ENCODE data around the gene ABCF2.

The ABCF2 gene

DNA sequence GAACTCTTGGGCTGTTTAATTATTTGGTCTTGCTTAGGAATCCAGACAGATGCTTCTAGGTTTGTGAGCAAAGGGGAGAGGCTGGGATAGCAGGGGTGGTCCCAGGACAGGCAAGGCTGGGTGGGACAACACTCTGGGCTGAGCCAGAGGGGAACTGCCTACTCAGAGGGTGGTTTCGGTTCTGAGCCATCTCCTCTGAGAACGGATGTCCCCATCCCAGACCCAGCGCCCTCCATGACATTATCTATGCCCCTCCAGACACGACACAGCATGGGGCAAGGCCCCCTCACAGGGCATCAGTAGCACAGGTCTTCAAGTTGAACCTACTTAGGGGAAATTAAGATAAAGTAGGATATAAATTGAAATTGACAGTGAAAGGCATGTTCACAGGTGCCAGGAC, 47.1 kb downstream of the ABCF2 start:
- no peak overlapping the region for H3K4me2 ChIP-seq
- H3K9ac ChIP-seq = no peak overlapping the region
- peaks cover 0 to 5% (median 0%) of the 10 kb centered on the region in 11 experiments; a peak in 3 of 22 replicates for H4K20me1 ChIP-seq
- no peak for TF ChIP-seq Cebpa-rat (IDR thresholded peaks at IDR 0.05)
- peaks cover 0 to 2% (median 0%) of the 10 kb centered on the region in 11 experiments; a peak in 2 of 22 replicates for H3K9me3 ChIP-seq (replicated peaks in 1 of 11)
- H3K4me3 ChIP-seq = no peak overlapping the region
- no peak overlapping the region for H3K27ac ChIP-seq
- no peaks in the 10 kb centered on the region for H3K36me3 ChIP-seq
- no peaks in the 10 kb centered on the region; a peak in 2 of 22 replicates for H3K27me3 ChIP-seq
- H3K4me1 ChIP-seq = no peaks in the 10 kb centered on the region

DNA sequence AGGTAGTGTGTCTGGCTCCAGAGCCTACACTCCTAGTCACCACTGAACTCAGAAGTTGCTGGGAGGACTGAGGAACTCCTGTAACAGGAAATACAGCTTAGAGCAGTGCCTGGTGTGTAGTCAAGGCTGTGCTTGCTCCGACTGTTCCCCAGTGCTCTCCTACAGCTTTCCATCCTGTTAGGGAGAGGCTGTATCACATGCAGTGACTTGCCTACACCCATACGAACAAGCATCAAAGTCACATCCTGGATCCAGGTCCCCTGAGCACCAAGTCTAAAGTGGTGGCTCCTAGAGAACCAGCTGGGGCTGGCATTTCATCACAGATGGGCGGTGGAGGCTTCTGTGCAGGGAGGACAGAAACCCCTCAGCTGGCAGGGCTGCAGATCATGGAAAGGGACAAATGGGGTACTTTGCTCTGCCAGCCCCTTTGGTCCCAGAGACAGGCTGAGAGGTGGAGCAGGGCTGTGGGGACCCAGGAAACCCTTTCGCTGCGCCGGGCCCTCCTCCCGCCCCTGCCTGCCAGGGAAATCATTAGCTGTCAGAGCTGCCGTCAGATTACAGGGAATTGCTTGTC, 47.6 kb downstream of the ABCF2 start:
- Histone ChIP-seq H4K20me1 (peaks cover 0 to 5% (median 0%) of the 10 kb centered on the region in 11 experiments; a peak in 3 of 22 replicates), H3K4me2 (no peak overlapping the region), H3K4me1 (no peaks in the 10 kb centered on the region), H3K9me3 (replicated peaks in 1 of 11) (peaks cover 0 to 7% (median 5%) of the 10 kb centered on the region in 11 experiments; a peak in 18 of 22 replicates), H3K27me3 (no peaks in the 10 kb centered on the region; a peak in 2 of 22 replicates), H3K36me3 (no peaks in the 10 kb centered on the region), H3K4me3 (no peak overlapping the region), H3K27ac (no peak overlapping the region), H3K9ac (no peak overlapping the region)
- no peak for TF ChIP-seq Cebpa-rat (IDR thresholded peaks at IDR 0.05)

DNA sequence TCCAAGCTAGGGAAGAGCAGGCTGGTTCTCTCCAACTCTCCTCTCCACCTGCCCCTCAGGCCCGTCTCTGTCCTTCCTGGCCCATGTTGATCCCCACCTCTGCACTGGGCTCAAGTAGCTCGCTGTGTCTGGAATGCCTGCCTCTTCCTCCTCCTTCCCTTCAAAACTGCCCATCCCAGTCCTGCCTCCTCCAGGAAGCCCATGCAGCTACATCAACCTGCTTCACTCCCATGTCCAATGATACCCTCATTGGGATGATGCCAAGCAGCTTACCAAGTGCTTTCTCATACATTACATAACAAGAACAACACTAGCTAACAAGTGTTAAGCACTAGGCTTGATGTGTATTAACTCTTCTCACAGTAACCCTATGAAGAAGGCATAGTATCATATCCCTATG, 48.2 kb downstream of the ABCF2 start:
- Histone ChIP-seq H3K9me3 (replicated peaks in 1 of 11) (peaks cover 0 to 13% (median 10%) of the 10 kb centered on the region in 11 experiments; a peak in 19 of 22 replicates), H3K27me3 (no peaks in the 10 kb centered on the region; a peak in 2 of 22 replicates), H3K4me3 (no peak overlapping the region), H3K4me1 (no peaks in the 10 kb centered on the region), H3K27ac (no peak overlapping the region), H3K4me2 (no peak overlapping the region), H4K20me1 (peaks cover 0 to 5% (median 0%) of the 10 kb centered on the region in 11 experiments; a peak in 3 of 22 replicates), H3K36me3 (no peaks in the 10 kb centered on the region), H3K9ac (no peak overlapping the region)
- no peak for TF ChIP-seq Cebpa-rat (IDR thresholded peaks at IDR 0.05)

DNA sequence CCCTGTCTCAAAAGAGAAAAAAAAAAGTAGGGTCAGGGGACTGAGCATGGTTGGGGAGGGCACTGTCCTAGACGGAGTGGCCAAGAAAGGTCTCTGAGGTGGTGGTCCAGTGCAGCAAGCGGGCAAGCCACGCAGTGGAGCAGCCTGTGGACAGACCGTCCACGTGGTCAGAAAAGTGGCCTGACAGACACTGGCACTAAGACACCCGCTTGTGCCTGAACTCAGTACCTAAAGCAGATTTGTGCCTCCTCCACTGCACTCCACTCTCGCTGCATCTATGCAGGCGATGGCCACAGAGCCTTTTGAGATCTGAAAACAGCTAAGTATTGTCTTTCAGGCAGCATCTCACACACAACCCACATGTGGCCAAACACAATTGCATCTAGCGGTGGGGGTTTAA, 48.8 kb downstream of the ABCF2 start:
- Histone ChIP-seq H3K4me3 (no peak overlapping the region), H3K4me1 (no peaks in the 10 kb centered on the region), H3K9ac (no peak overlapping the region), H3K9me3 (replicated peaks in 1 of 11) (peaks cover 0 to 19% (median 16%) of the 10 kb centered on the region in 11 experiments; a peak in 20 of 22 replicates), H3K27ac (no peak overlapping the region), H3K4me2 (no peak overlapping the region), H3K36me3 (no peaks in the 10 kb centered on the region), H4K20me1 (peaks cover 0 to 5% (median 0%) of the 10 kb centered on the region in 11 experiments; a peak in 3 of 22 replicates), H3K27me3 (peaks cover 0 to 2% (median 0%) of the 10 kb centered on the region in 11 experiments; a peak in 2 of 22 replicates)
- TF ChIP-seq Cebpa-rat (IDR thresholded peaks at IDR 0.05) = no peak

DNA sequence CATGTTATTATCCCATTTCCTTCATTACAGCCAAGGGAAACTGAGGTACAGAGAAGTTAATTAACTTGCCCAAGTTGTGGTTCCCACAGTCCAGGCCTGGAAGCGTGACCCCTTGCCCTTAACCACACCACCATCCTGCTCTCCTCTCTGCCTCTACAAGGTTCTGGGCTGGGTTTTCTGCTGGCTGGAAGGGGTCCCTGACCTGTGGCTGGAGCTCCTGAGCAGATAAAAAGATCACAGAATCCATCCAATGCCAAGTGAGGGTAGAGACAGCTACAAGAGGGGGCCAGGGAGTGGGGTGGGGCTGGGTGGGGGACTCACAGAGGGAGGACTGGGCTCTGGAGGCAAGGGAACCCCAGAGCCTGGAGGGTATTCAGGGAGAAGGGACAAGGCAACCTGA, 49.7 kb downstream of the ABCF2 start:
- H4K20me1 ChIP-seq = peaks cover 0 to 5% (median 0%) of the 10 kb centered on the region in 11 experiments; a peak in 3 of 22 replicates
- TF ChIP-seq Cebpa-rat (IDR thresholded peaks at IDR 0.05) = no peak
- H3K9me3 ChIP-seq (replicated peaks in 1 of 11) = peaks cover 0 to 24% (median 21%) of the 10 kb centered on the region in 11 experiments; a peak in 20 of 22 replicates
- no peaks in the 10 kb centered on the region for H3K4me1 ChIP-seq
- H3K27me3 ChIP-seq = peaks cover 0 to 4% (median 1%) of the 10 kb centered on the region in 11 experiments; a peak in 16 of 22 replicates
- H3K9ac ChIP-seq = no peak overlapping the region
- no peak overlapping the region for H3K27ac ChIP-seq
- no peak overlapping the region for H3K4me3 ChIP-seq
- no peak overlapping the region for H3K4me2 ChIP-seq
- no peaks in the 10 kb centered on the region for H3K36me3 ChIP-seq

DNA sequence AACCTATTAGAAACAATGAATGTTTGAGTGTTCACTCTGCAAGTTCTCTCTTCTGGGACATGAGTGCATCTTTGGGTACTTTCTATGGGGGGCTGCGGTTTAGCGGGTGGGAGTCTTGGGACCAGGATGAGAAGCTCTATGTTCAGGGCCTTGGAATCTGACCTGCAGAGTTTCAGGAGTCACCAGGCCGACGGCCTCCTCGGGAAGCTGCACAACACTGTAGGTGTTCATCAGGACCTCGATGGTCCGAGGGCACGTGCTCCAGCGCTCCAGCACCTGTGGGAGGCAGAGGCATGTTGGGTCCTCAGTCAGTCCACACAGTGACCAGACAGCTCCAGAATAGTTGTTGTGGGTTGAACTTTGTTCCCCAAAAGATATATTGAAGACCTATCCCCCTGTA, 50.6 kb downstream of the ABCF2 start:
- Histone ChIP-seq H3K36me3 (no peaks in the 10 kb centered on the region), H3K4me3 (no peak overlapping the region), H3K9ac (no peak overlapping the region), H3K4me2 (no peak overlapping the region), H3K9me3 (replicated peaks in 1 of 11) (peaks cover 0 to 24% (median 21%) of the 10 kb centered on the region in 11 experiments; a peak in 20 of 22 replicates), H3K4me1 (no peaks in the 10 kb centered on the region), H3K27me3 (peaks cover 4 to 13% (median 10%) of the 10 kb centered on the region in 11 experiments; a peak in 20 of 22 replicates), H4K20me1 (peaks cover 0 to 5% (median 0%) of the 10 kb centered on the region in 11 experiments; a peak in 3 of 22 replicates), H3K27ac (no peak overlapping the region)
- TF ChIP-seq Cebpa-rat (IDR thresholded peaks at IDR 0.05) = no peak

DNA sequence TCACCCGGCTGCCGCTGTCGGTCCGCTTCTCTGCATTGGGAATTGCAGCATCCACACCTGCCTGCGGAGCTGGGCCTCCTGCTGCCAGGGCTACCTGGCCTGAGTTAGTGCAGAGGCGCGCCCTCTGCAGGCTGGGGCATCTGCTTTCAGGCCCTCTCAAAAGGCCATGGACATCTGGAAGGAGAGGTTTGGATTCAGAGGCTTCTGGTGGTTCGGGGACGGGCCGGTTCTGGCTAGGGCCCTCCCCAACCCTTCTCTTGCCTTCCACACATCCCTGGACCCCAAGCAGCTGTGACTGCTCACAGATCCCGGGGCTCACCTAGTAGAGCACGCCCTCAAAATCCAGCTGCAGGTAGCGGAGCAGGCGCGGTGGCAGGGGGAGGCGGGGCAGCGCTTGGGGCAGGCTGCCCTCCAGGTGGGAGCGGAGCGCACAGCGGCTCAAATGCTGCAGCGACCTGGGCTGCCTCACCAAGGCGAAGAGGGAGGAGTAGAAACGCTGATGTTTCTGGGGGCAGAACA, 51.2 kb downstream of the ABCF2 start:
- H3K36me3 ChIP-seq = no peaks in the 10 kb centered on the region
- H3K27ac ChIP-seq = no peak overlapping the region
- peaks cover 0 to 5% (median 0%) of the 10 kb centered on the region in 11 experiments; a peak in 3 of 22 replicates for H4K20me1 ChIP-seq
- TF ChIP-seq Cebpa-rat (IDR thresholded peaks at IDR 0.05) = no peak
- H3K27me3 ChIP-seq = peaks cover 7 to 19% (median 16%) of the 10 kb centered on the region in 11 experiments; a peak in 20 of 22 replicates
- H3K4me1 ChIP-seq = no peaks in the 10 kb centered on the region
- H3K9ac ChIP-seq = no peak overlapping the region
- H3K9me3 ChIP-seq (replicated peaks in 1 of 11) = peaks cover 0 to 24% (median 21%) of the 10 kb centered on the region in 11 experiments; a peak in 20 of 22 replicates
- H3K4me2 ChIP-seq = no peak overlapping the region
- no peak overlapping the region for H3K4me3 ChIP-seq

DNA sequence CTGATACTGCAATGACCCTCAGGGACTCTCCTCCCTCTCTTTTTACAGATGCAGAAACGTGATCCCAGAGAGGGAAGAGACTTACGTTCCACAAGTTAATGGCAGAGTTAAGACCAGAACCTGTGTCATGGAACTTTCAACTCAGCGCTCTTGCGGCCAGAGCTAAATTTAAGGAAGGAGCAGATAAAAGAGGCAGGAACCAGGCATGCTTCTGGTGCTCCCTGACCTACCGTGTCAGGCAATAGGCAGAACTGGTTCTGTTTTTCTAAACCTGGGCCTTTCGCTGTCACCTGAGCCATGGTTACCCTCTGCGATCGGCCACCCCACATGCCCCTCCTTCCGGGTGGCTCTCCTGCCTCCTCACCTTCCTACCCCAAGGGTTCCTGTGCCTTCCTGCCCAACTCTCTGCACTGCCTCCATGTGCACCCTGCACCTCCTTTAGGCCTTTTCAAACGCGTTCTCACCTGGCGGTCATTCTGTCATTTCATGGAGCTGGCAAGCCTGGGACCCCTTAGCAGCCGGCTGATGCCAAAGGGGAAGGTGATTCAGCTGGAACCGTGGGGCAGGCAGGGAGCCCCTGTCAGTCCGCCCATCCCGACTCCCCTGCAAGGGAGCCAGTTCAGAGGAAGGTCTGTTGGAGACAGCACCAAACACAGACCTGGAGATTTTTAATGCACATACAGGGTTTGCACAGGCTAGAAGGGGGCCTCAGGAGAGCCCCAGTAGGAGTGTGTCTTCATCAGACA, 51.8 kb downstream of the ABCF2 start:
- no peak for TF ChIP-seq Cebpa-rat (IDR thresholded peaks at IDR 0.05)
- Histone ChIP-seq H3K9ac (no peak overlapping the region), H3K9me3 (replicated peaks in 1 of 11) (peaks cover 0 to 24% (median 21%) of the 10 kb centered on the region in 11 experiments; a peak in 20 of 22 replicates), H4K20me1 (peaks cover 0 to 5% (median 0%) of the 10 kb centered on the region in 11 experiments; a peak in 3 of 22 replicates), H3K36me3 (no peaks in the 10 kb centered on the region), H3K4me3 (no peak overlapping the region), H3K27ac (no peak overlapping the region), H3K27me3 (peaks cover 11 to 25% (median 22%) of the 10 kb centered on the region in 11 experiments; a peak in 21 of 22 replicates), H3K4me2 (no peak overlapping the region), H3K4me1 (no peaks in the 10 kb centered on the region)
